Femur (tissue), 1 donor: ENCODE measurements around the gene CASKIN2.

Source experiments
- DNase-seq: peaks from one replicate; pipeline ENCODE4 v3.0.0-alpha.2; 2017

CASKIN2 gene

GRCh38 chr17:75548813-75549212 is 33.5 kb upstream of the CASKIN2 start:
- no peak for DNase-seq

GRCh38 chr17:75547091-75547490 is 31.8 kb upstream of the CASKIN2 start:
- no peak for DNase-seq

- DNase-seq = no peak
Observed at GRCh38 chr17:75546181-75546580, 30.8 kb upstream of the CASKIN2 start.

GRCh38 chr17:75544250-75544649 is 28.9 kb upstream of the CASKIN2 start:
- no peak for DNase-seq

GRCh38 chr17:75542728-75543336 is 27.5 kb upstream of the CASKIN2 start:
- DNase-seq = no peak

- DNase-seq = no peak
Observed at GRCh38 chr17:75542229-75542628, 26.9 kb upstream of the CASKIN2 start.

GRCh38 chr17:75540923-75541503 is 25.7 kb upstream of the CASKIN2 start:
- DNase-seq = no peak

GRCh38 chr17:75539967-75540729 is 24.8 kb upstream of the CASKIN2 start:
- DNase-seq = no peak

- no peak for DNase-seq
Observed at GRCh38 chr17:75536366-75536765, 21.0 kb upstream of the CASKIN2 start.

- no peak for DNase-seq
Observed at GRCh38 chr17:75535871-75536270, 20.5 kb upstream of the CASKIN2 start.

- no peak for DNase-seq
Observed at GRCh38 chr17:75535119-75535537, 19.8 kb upstream of the CASKIN2 start.

- no peak for DNase-seq
Observed at GRCh38 chr17:75531721-75532072, 16.4 kb upstream of the CASKIN2 start.

GRCh38 chr17:75530837-75531720 is 15.7 kb upstream of the CASKIN2 start:
- DNase-seq = no peak

- no peak for DNase-seq
Observed at GRCh38 chr17:75526555-75527270, 11.4 kb upstream of the CASKIN2 start.

GRCh38 chr17:75525806-75526554 is 10.6 kb upstream of the CASKIN2 start:
- DNase-seq = no peak

- DNase-seq = peak; percentile 73
Observed at GRCh38 chr17:75524970-75525805, 9.9 kb upstream of the CASKIN2 start, which contains the start of gene LLGL2. Gene LLGL2 (plus strand): TSS chr17:75525697. CDS start chr17:75543427, 17,730 bp downstream.

GRCh38 chr17:75524269-75524969 is 9.1 kb upstream of the CASKIN2 start:
- DNase-seq = no peak

GRCh38 chr17:75523647-75524046 is 8.3 kb upstream of the CASKIN2 start:
- no peak for DNase-seq

- peak; percentile 22 for DNase-seq
Observed at GRCh38 chr17:75521951-75522727, 6.8 kb upstream of the CASKIN2 start.
